Hepatocyte (in vitro differentiated cells): ENCODE results near the gene ANKLE2. TPM values are rescaled to one million over a fixed set of nuclear protein-coding genes. Genes with fewer than 3 reads are reported as not detected.

Experiments
- DNase-seq: peaks from one replicate; pipeline ENCODE4 v3.0.0-alpha.2; 2016; ENCODE audit warnings: low spot score
- H2AFZ ChIP-seq: fragments of 200-600 bp; sonication (generic); 2 replicates; pipeline ENCODE4 v1.6.0; 2016; ENCODE audit warnings: antibody characterized with exemption, mild to moderate bottlenecking
- H3K27ac ChIP-seq: fragments of 200-600 bp; sonication (generic); 2 replicates; pipeline ENCODE4 v1.5.1; 2016; ENCODE audit warnings: mild to moderate bottlenecking
- H3K27me3 ChIP-seq: fragments of 200-600 bp; sonication (generic); 2 replicates; pipeline ENCODE4 v1.6.1; 2016
- H3K36me3 ChIP-seq: fragments of 200-600 bp; sonication (generic); replicated peaks from 2 replicates; pipeline ENCODE4 v1.5.1; 2016; ENCODE audit warnings: low read depth; ENCODE audit not compliant: insufficient read depth
- H3K4me1 ChIP-seq: fragments of 200-600 bp; sonication (generic); 2 replicates; pipeline ENCODE4 v1.5.1; 2016; ENCODE audit warnings: mild to moderate bottlenecking, moderate library complexity; ENCODE audit not compliant: insufficient read depth
- H3K4me2 ChIP-seq: fragments of 200-600 bp; sonication (generic); 2 replicates; pipeline ENCODE4 v1.6.0; 2016
- H3K4me3 ChIP-seq: fragments of 200-600 bp; sonication (generic); 2 replicates; pipeline ENCODE4 v1.5.1; 2016; ENCODE audit warnings: mild to moderate bottlenecking
- H3K79me2 ChIP-seq: fragments of 200-600 bp; sonication (generic); 2 replicates; pipeline ENCODE4 v1.6.0; 2017; ENCODE audit warnings: mild to moderate bottlenecking
- H3K9me2 ChIP-seq: fragments of 200-600 bp; sonication (generic); replicated peaks from 2 replicates; pipeline ENCODE4 v1.6.0; 2017; ENCODE audit warnings: mild to moderate bottlenecking; ENCODE audit not compliant: insufficient read depth
- H3K9me3 ChIP-seq: fragments of 200-600 bp; sonication (generic); 2 replicates; pipeline ENCODE4 v1.5.1; 2016; ENCODE audit warnings: low read depth, mild to moderate bottlenecking
- H4K20me1 ChIP-seq: fragments of 200-600 bp; sonication (generic); 2 replicates; pipeline ENCODE4 v1.6.0; 2016; ENCODE audit warnings: mild to moderate bottlenecking; ENCODE audit not compliant: insufficient read depth, poor library complexity, severe bottlenecking
- EZH2 ChIP-seq: fragments of 200-600 bp; sonication (generic); IDR thresholded peaks from 2 replicates; pipeline ENCODE4 v1.6.1; 2016; ENCODE audit warnings: antibody characterized with exemption, mild to moderate bottlenecking, borderline replicate concordance
- EZH2phosphoT487 ChIP-seq: fragments of 200-600 bp; sonication (generic); IDR thresholded peaks from one replicate; pipeline ENCODE4 v1.6.1; 2018; ENCODE audit warnings: antibody characterized with exemption, mild to moderate bottlenecking, low read depth, moderate library complexity; ENCODE audit not compliant: unreplicated experiment, severe bottlenecking
- WGBS: methylation state at CpG from one replicate; pipeline ENCODE4 v1.1.6; 2016; ENCODE audit warnings: low lambda C conversion rate; ENCODE audit errors: missing lambda C conversion rate; 5-methylcytosine and 5-hydroxymethylcytosine counted together
- polyA plus RNA-seq: library from polyadenylated mRNA; unstranded; fragments of >200 nt; fragmentation: Nextera tagmentation; extraction: Ambion mirVana; gene quantifications from 2 replicates; pipeline ENCODE4 v1.2.1, GENCODE V29; 2016
- total RNA-seq: library from RNA; depleted of rRNA; stranded (reverse); fragments of >200 nt; gene quantifications from 2 replicates; pipeline ENCODE4 v1.2.3, GENCODE V29; 2014
- TF ChIP-seq, protein P1 (sequence below): fragments of 200-600 bp; sonication (generic); IDR thresholded peaks from 2 replicates; pipeline ENCODE4 v1.5.1; 2016; ENCODE audit warnings: antibody characterized with exemption, mild to moderate bottlenecking; ENCODE audit not compliant: poor library complexity

Gene ANKLE2
- total and polyA plus RNA-seq, 2 experiments from 2014 or later, result 45.3 to 70.3 TPM

DNA sequence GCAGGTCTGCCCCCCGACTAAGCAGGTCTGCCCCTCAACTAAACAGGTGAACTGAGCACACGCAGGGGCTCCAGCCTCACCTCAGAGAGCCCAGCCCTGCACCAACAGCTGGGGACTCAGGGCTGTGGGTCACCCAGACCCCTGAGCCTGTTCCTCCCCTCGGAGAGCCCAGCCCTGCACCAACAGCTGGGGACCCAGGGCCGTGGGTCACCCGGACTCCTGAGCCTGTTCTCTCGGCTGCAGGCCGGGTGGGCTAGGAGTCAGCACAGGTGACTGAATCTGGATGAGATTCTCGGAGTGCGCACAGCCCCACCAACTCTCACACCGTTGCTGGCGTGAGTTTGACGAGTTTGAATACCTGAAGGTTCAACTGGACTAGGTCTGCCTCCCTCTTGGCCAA is 20.3 kb upstream of the ANKLE2 start:
- no peak overlapping the region for H2AFZ ChIP-seq
- TF ChIP-seq, protein P1, sequence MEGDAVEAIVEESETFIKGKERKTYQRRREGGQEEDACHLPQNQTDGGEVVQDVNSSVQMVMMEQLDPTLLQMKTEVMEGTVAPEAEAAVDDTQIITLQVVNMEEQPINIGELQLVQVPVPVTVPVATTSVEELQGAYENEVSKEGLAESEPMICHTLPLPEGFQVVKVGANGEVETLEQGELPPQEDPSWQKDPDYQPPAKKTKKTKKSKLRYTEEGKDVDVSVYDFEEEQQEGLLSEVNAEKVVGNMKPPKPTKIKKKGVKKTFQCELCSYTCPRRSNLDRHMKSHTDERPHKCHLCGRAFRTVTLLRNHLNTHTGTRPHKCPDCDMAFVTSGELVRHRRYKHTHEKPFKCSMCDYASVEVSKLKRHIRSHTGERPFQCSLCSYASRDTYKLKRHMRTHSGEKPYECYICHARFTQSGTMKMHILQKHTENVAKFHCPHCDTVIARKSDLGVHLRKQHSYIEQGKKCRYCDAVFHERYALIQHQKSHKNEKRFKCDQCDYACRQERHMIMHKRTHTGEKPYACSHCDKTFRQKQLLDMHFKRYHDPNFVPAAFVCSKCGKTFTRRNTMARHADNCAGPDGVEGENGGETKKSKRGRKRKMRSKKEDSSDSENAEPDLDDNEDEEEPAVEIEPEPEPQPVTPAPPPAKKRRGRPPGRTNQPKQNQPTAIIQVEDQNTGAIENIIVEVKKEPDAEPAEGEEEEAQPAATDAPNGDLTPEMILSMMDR, result no peak
- TF ChIP-seq EZH2, result no peak
- TF ChIP-seq EZH2phosphoT487, result no peak
- no peaks in the 10 kb centered on the region for H3K79me2 ChIP-seq
- H3K4me2 ChIP-seq, result no peak overlapping the region
- WGBS, result 92% methylated on average over 12 of the region's 12 CpGs
- no peaks in the 10 kb centered on the region for H4K20me1 ChIP-seq
- no peak overlapping the region for H3K4me3 ChIP-seq
- H3K36me3 ChIP-seq, result no peaks in the 10 kb centered on the region
- no peak overlapping the region for H3K27ac ChIP-seq
- DNase-seq, result no peak
- no peaks in the 10 kb centered on the region for H3K4me1 ChIP-seq
- no peaks in the 10 kb centered on the region for H3K9me2 ChIP-seq
- H3K9me3 ChIP-seq, result no peaks in the 10 kb centered on the region
- no peaks in the 10 kb centered on the region for H3K27me3 ChIP-seq

DNA sequence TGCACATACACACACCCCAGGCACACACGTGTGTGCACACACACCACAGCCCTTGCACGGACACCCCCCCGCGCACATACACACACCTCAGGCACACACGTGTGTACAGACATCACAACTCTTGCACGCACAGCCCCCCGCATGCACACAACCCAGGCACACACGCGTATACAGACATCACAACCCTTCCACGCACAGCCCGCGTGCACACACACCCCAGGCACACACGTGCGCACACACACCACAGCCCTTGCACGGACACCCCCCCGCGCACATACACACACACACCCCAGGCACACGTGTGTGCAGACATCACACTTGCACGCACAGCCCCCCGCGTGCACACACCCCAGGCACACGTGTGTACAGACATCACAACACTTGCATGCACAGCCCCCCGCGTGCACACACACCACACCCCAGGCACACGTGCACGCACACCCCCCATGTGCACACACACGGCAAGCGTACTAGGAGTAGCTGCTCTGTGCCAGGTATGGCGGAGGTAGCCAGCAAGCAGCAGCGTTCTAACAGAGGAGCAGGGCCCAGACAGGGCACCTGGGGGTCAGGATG is 18.2 kb upstream of the ANKLE2 start:
- no peak for TF ChIP-seq EZH2
- TF ChIP-seq EZH2phosphoT487, result no peak
- TF ChIP-seq, protein P1, result no peak
- no peaks in the 10 kb centered on the region for H3K9me3 ChIP-seq
- no peaks in the 10 kb centered on the region for H4K20me1 ChIP-seq
- H3K4me3 ChIP-seq, result no peak overlapping the region
- H3K36me3 ChIP-seq, result no peaks in the 10 kb centered on the region
- no peak overlapping the region for H3K27ac ChIP-seq
- H3K27me3 ChIP-seq, result no peaks in the 10 kb centered on the region
- no peaks in the 10 kb centered on the region for H3K9me2 ChIP-seq
- H3K79me2 ChIP-seq, result no peaks in the 10 kb centered on the region
- DNase-seq, result no peak
- no peaks in the 10 kb centered on the region for H3K4me1 ChIP-seq
- no peak overlapping the region for H3K4me2 ChIP-seq
- 98% methylated on average over 22 of the region's 30 CpGs for WGBS
- H2AFZ ChIP-seq, result no peak overlapping the region

DNA sequence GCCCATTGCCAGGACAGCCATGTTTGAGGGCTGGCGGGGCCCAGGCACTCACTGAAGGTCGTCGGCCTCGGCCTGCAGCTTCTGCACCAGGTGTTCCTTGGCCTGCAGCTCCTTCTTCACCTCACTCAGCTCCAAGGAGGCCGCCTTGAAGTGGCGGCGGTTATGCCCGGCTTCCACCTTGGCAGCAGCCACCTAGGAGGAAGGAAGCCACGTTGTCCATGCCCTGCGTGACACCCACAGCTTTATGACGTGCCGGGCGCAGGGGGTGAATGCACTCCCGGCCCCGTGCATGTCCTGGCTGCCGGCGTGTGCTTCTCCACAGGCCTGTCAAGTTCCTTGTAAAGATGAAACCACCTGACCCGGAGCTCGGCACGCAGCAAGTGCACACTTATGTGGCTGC is 16.0 kb upstream of the ANKLE2 start:
- no peak overlapping the region for H3K27ac ChIP-seq
- no peaks in the 10 kb centered on the region for H3K4me1 ChIP-seq
- no peak overlapping the region for H2AFZ ChIP-seq
- no peaks in the 10 kb centered on the region for H3K9me3 ChIP-seq
- 96% methylated on average over 20 of the region's 20 CpGs for WGBS
- no peaks in the 10 kb centered on the region for H3K36me3 ChIP-seq
- no peak overlapping the region for H3K4me2 ChIP-seq
- no peak for DNase-seq
- no peaks in the 10 kb centered on the region for H3K27me3 ChIP-seq
- no peaks in the 10 kb centered on the region for H3K9me2 ChIP-seq
- no peaks in the 10 kb centered on the region for H4K20me1 ChIP-seq
- H3K79me2 ChIP-seq, result no peaks in the 10 kb centered on the region
- TF ChIP-seq EZH2phosphoT487, result no peak
- TF ChIP-seq, protein P1, result no peak
- no peak for TF ChIP-seq EZH2
- H3K4me3 ChIP-seq, result no peak overlapping the region
